ENCODE measurements around the gene HPCAL1.

HPCAL1 gene

GRCh38 chr2:10355471-10356438 lies 53.1 kb downstream of the HPCAL1 start:
- no peak for DNase-seq (ENCODE audit: low spot score)

DNA sequence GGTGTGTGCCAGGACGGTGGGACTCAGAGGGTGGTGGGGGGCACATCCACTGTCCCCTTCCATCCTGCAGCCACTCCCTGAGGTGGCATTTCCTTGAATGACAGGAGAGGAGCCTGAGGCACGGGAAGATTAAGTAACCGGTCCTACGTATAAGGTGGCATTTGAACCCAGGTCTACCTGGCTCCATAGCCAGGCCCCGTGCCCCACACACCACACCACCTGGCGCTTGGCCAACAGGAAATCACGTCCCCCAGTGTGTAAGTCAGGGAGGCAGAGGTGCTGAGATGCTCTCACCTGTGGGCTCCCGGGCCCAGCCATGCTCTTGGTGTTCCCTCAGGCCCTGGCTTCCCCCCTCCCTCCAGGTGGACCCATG lies 53.7 kb downstream of the HPCAL1 start:
- no peak for DNase-seq (ENCODE audit: low spot score)

- DNase-seq (ENCODE audit: low spot score), result no peak
These were observed 54.8 kb downstream of the HPCAL1 start for GRCh38 chr2:10357193-10358169.

GRCh38 chr2:10359246-10359645 lies 56.5 kb downstream of the HPCAL1 start:
- no peak for DNase-seq (ENCODE audit: low spot score)

GRCh38 chr2:10359731-10360329 lies 57.1 kb downstream of the HPCAL1 start:
- no peak for DNase-seq (ENCODE audit: low spot score)

GRCh38 chr2:10360460-10360849 lies 57.8 kb downstream of the HPCAL1 start:
- DNase-seq (ENCODE audit: low spot score), result no peak

GRCh38 chr2:10360850-10361588 lies 58.3 kb downstream of the HPCAL1 start:
- no peak for DNase-seq (ENCODE audit: low spot score)

- no peak for DNase-seq (ENCODE audit: low spot score)
These were observed 59.6 kb downstream of the HPCAL1 start for GRCh38 chr2:10362096-10362897.

DNA sequence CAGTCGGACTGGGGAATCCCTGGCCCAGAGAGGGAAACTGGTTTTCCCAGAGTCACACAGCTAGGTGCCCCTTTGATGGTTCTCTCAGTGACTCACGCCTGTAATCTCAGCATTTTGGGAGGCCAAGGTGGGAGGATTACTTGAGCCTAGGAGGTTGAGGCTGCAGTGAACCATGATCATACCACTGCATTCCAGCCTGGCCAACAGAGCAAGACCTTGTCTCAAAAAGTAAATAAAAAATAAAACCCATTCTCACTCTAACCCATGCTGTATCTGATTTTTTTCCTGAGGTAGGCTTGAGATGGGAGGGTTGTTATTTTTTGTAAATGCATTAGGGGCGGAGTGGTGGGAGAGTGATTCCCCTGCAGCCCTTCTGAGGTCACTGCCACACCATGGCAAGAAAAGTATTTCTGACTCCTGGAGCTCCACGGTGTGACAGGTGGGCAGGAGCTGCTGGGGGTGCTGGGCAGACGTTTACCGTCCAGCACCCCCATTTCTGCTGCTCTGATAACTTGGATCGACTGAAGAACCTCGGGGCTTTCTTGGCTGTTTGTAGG lies 60.3 kb downstream of the HPCAL1 start:
- no peak for DNase-seq (ENCODE audit: low spot score)

DNA sequence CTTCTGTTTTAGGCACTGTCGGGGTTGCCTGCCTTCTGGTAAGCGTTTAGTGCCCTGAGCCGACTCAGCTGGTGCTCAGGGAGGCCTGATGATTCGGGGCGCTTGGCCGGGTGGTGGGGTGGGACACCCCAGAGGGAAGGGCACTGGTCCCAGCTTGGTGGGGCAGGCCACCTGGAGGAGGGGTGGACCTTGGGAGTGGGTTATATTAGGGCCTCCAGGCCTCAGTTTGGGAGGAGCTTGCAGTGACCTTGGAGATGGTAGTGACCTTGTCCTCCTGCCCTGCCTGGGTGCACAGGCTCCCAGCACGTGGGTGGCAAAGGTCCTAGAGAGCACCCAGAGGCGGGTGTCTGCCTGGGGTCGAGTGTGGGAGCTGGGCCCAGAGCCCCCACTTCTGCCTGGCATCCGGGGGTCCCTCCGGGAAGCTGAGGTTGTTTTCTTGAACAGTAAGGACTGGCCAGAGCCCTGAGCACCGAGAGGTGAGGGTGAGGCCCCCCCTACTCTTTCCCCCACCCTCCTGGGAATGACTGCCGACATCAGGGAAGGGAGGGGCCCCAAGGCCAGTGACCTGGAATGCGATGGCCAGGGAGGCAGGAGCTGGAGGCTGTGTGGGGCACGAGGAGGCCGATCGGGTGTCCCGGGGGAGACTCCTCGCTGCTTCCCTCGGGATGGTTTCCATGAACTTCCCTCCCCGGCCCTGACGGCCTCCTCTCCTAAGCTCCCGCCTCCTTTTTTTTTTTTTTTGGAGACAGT lies 61.3 kb downstream of the HPCAL1 start:
- DNase-seq (ENCODE audit: low spot score), result no peak

DNA sequence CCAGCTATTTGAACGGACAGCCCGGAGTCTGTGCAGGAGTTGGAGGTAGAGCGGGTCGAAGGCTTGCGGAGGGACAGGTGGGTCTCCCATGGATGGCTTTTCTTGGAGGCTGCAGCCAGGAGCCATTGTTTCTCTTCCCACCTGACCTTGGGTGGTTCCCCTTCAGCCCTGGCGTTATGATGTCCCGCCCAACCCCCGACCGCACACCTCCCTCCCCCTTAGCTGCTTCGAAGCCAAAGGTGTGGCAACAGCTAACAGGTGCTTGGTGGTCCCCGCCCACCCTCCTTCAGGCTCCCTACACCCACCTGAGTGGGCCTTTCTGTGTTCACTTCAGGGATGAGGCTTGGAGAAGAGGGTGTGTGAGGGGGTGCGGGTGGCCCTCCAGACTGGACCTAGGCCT lies 62.7 kb downstream of the HPCAL1 start:
- DNase-seq (ENCODE audit: low spot score), result no peak

DNA sequence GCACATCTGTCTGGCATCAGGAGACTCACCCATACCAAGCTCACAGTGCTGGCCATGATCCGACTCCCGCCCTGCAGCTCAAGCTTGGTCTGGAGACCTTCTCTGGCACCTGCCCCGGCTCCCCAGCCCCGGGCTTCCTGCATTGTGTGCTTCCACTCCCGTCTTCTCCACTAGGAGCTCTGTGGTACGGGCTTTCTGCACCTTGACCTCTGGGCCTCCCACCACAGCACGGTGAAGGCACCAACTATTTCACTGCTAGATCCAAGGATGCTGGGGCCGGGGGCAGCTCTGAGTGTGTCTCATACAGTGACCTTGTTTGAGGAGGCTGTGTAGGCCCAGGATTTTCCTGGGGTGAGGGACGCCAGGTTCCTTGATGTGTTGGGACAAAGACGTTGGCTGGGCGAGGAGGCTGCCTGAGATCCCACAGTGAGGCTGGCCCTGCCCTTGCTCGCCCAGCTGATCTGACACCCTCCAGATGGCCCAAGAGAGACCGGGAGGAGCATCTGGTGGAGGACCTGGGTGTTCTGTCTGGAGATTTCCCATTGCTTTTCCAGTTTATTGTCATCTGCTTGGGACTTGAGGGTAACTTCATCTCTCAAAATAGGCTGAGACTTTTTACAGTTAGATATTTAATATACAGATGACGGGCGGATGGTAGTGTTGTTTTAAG lies 64.0 kb downstream of the HPCAL1 start:
- no peak for DNase-seq (ENCODE audit: low spot score)

DNA sequence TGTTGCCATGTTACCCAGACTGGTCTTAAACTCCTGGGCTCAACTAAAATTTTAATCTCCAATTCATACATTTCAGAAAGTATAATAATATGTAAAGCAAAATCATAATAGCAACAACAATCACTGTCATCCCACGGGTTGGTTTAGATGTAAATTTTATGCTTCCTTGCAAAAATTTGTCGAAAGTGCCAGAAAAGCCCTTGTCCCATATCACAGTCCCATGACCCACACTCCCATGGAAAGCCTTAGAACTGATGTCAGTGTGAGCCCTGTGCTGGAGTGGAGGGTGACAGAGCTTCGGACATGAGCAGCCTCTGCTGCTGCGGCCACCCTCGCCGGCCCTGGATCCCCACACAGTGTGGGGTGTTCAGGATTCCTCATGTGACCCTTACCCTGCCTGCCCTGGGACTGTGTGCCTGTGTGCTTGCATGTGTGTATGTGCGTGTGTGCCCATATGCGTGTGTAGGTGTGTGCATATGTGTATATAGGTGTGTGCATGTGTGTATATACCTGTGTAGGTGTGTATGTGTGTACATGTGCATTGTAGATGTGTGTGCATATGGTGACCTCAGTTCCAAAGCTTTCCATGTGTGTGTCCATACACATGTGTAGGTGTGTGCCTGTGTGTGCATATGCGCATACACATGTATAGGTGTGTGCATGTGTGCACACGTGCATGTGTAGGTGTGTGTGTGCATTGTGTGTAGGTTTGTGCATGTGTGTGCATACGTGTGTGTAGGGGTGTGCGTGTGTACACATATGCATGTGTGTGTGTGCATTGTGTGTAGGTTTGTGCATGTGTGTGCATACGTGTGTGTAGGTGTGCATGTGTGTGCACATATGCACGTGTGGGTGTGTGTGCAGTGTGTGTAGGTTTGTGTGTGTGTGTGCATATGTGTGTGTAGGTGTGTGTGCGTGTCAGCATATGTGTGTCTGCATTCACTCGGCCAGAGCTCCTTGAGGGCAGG lies 65.1 kb downstream of the HPCAL1 start:
- no peak for DNase-seq (ENCODE audit: low spot score)

GRCh38 chr2:10368491-10369231 lies 66.0 kb downstream of the HPCAL1 start:
- DNase-seq (ENCODE audit: low spot score), result peak; percentile 63

DNA sequence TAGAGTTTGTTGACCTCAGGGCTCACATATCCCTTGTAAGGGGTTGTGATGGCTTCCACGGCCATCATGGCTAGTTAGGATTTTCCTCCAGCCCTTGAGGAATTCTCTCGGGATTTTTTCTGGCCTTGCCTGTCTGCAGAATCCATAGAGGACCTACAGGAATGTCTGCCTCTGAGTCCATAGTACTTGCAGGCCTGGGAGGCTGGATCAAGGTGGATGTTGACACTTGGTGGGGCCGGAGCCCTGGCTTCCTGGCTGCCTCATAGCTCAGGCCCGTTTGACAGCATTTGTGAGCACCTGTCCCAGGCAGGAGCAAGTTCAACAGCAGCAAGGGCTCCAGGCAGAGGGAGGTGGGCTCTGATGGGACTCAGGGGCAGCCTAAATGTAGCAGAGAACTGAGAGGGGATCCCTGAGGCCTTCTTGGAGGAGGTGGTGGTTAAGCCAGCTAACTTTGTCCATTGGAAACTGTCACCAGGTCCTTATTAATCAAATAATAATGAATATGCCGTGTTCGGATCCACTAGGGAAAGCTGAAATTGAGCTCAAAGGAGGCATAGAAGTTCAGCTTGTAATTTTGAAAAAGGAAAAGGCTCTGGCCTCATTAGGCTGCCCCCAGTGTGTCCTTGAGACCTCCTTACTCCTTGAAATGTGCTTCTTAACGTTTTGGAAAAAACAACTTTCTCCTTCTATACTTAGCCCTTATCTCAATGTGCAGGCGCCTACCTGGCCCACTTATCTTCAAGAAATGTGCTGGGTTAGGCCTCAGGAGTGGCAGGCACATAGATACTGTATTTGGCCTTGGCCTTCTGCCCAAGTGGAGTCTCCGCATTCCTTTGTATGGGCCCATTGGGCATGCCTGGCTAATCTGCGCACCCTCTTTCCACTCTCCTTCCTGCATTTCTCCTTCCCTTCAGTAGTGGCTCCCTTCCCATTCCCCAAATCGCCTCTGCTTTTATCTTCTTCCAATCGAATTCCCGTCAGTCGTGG lies 66.9 kb downstream of the HPCAL1 start:
- DNase-seq (ENCODE audit: low spot score), result peak; percentile 82

GRCh38 chr2:10370390-10370789 lies 67.7 kb downstream of the HPCAL1 start:
- no peak for DNase-seq (ENCODE audit: low spot score)
